Skeletal muscle tissue (tissue), 4 donors: ENCODE data around the gene ARHGAP44. TPM values are rescaled to one million over a fixed set of nuclear protein-coding genes. Genes with fewer than 3 reads are reported as not detected.

Source experiments
- H3K27ac ChIP-seq: one replicate; pipeline ENCODE4 v1.7.0; 2013; ENCODE audit warnings: mild to moderate bottlenecking, low read depth, low read length, inconsistent platforms
- H3K27me3 ChIP-seq, 3 donors: one replicate each; pipeline ENCODE4 v1.7.0; 2013; ENCODE audit warnings: low read length in 3 of 3; ENCODE audit not compliant: control insufficient read depth in 3 of 3, insufficient read depth in 3 of 3
- H3K36me3 ChIP-seq, 3 donors: one replicate each; pipeline ENCODE4 v1.7.0; 2013; ENCODE audit warnings: low read length in 3 of 3; ENCODE audit not compliant: control insufficient read depth in 3 of 3, insufficient read depth in 3 of 3
- H3K4me1 ChIP-seq, 3 donors: one replicate each; pipeline ENCODE4 v1.7.0; 2013; ENCODE audit warnings: low read length in 3 of 3, mild to moderate bottlenecking in 3 of 3; ENCODE audit not compliant: control insufficient read depth in 3 of 3, insufficient read depth in 3 of 3
- H3K4me3 ChIP-seq, 3 donors: one replicate each; pipeline ENCODE4 v1.7.0; 2013; ENCODE audit warnings: low read length in 3 of 3
- H3K9ac ChIP-seq, 3 donors: one replicate each; pipeline ENCODE4 v1.7.0; 2013; ENCODE audit warnings: low read length in 3 of 3, mild to moderate bottlenecking in 3 of 3, moderate library complexity in 2 of 3, low read depth in 1 of 3
- H3K9me3 ChIP-seq, 3 donors: one replicate each; pipeline ENCODE4 v1.7.0; 2013; ENCODE audit warnings: low read length in 3 of 3; ENCODE audit not compliant: control insufficient read depth in 3 of 3
- total RNA-seq: library from RNA; depleted of rRNA; stranded (reverse); fragments of >200 nt; gene quantifications from one replicate; pipeline ENCODE4 v1.2.3, GENCODE V29; 2014
- donor health status: Osteomylitis.

The ARHGAP44 gene
- total RNA-seq, 1 donor from 2014 or later, result 3.7 TPM

- no peak overlapping the region for H3K9ac ChIP-seq
- H3K9me3 ChIP-seq, result no peaks in the 10 kb centered on the region
- H3K27ac ChIP-seq, result no peak overlapping the region
- no peaks in the 10 kb centered on the region for H3K36me3 ChIP-seq
- no peaks in the 10 kb centered on the region for H3K27me3 ChIP-seq
- no peak overlapping the region for H3K4me3 ChIP-seq
- no peaks in the 10 kb centered on the region for H3K4me1 ChIP-seq
Observed at GRCh38 chr17:12814718-12815117, 25.4 kb downstream of the ARHGAP44 start.

- Histone ChIP-seq H3K36me3 (no peaks in the 10 kb centered on the region), H3K27me3 (no peaks in the 10 kb centered on the region), H3K9me3 (no peaks in the 10 kb centered on the region), H3K4me1 (no peaks in the 10 kb centered on the region), H3K27ac (no peak overlapping the region), H3K4me3 (no peak overlapping the region), H3K9ac (no peak overlapping the region)
Observed at GRCh38 chr17:12815642-12816141, 26.4 kb downstream of the ARHGAP44 start.

GRCh38 chr17:12821376-12821940, 32.2 kb downstream of the ARHGAP44 start:
- Histone ChIP-seq H3K4me3 (no peak overlapping the region), H3K9me3 (no peaks in the 10 kb centered on the region), H3K4me1 (peaks cover 0 to 3% (median 0%) of the 10 kb centered on the region in 3 donors), H3K27ac (no peak overlapping the region), H3K36me3 (no peaks in the 10 kb centered on the region), H3K9ac (no peak overlapping the region), H3K27me3 (no peaks in the 10 kb centered on the region)

DNA sequence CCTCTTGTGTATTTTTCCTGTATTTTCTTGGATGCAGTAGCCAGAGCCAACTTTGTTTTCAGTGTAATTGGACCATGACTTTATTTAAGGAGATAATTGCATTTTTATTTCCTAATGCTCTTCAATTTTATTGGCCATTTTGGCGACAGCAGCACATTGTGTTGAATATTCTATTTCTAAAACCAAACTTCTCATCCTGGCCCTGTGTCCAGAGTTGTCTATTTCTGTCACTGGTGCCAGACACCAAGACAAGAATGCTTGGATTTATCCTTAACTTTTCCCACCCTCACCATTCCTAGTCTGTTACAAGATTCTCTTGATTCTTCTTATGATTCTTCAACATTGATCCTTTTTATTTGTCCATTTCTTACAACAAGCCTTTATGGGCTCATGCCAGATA, 37.1 kb downstream of the ARHGAP44 start:
- Histone ChIP-seq H3K36me3 (no peaks in the 10 kb centered on the region), H3K4me3 (no peak overlapping the region), H3K27me3 (no peaks in the 10 kb centered on the region), H3K9me3 (peaks cover 0 to 4% (median 0%) of the 10 kb centered on the region in 3 donors), H3K4me1 (no peaks in the 10 kb centered on the region), H3K9ac (no peak overlapping the region), H3K27ac (no peak overlapping the region)

- peaks cover 0 to 8% (median 2%) of the 10 kb centered on the region in 3 donors for H3K9me3 ChIP-seq
- H3K4me1 ChIP-seq, result no peaks in the 10 kb centered on the region
Observed at GRCh38 chr17:12830777-12831247, 41.5 kb downstream of the ARHGAP44 start.

DNA sequence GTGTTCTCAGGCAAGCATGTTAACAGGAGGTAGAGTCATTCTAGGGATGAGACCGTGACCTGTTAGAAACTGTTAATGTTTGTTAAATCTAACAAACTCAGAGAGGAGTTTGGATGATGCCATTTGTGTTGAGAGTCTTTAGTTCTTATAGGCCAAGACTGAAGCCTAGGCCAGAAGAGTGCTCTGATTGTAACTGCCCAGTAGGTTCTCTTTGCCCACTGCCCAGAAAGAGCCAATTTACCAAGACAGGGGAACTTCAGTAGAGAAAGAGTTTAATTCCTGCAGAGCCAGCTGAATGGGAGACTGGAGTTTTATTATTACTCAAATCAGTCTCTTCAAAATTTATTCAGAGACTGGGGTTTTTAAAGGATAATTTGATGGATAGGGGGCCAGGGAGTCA, 42.5 kb downstream of the ARHGAP44 start:
- Histone ChIP-seq H3K4me1 (no peaks in the 10 kb centered on the region), H3K9me3 (peaks cover 0 to 8% (median 2%) of the 10 kb centered on the region in 3 donors), H3K4me3 (no peak overlapping the region), H3K27me3 (no peaks in the 10 kb centered on the region), H3K27ac (no peak overlapping the region), H3K36me3 (no peaks in the 10 kb centered on the region), H3K9ac (no peak overlapping the region)

More at GRCh38 chr17:12830777-12831247, 41.5 kb downstream of the ARHGAP44 start:
- Histone ChIP-seq H3K4me3 (no peak overlapping the region), H3K27me3 (no peaks in the 10 kb centered on the region), H3K36me3 (no peaks in the 10 kb centered on the region), H3K9ac (no peak overlapping the region), H3K27ac (no peak overlapping the region)

DNA sequence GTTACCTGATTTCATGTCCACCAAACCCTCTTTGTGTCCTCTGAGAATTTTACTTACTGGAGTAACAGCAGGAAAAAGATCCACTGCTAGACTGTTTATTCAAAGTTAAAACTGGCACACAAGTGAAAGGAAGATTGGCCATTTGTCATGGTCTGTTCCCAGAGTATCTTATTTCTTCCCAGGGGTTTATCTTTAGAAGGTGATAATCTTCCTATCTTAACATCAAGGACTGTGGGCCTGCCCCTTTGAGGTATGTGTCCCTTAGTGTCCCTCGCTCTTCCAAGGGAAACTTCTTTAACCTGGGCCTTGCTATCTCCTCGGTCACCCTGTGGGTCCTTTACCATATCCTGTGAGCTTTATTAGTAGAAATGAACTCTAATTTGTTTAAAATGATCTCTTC, 49.7 kb downstream of the ARHGAP44 start:
- Histone ChIP-seq H3K36me3 (no peaks in the 10 kb centered on the region), H3K9me3 (peaks cover 0 to 4% (median 0%) of the 10 kb centered on the region in 3 donors), H3K4me1 (peaks cover 0 to 3% (median 0%) of the 10 kb centered on the region in 3 donors), H3K9ac (no peak overlapping the region), H3K27me3 (no peaks in the 10 kb centered on the region), H3K27ac (no peak overlapping the region), H3K4me3 (no peak overlapping the region)

- Histone ChIP-seq H3K4me1 (peaks cover 0 to 3% (median 0%) of the 10 kb centered on the region in 3 donors), H3K27ac (no peak overlapping the region), H3K27me3 (no peaks in the 10 kb centered on the region), H3K4me3 (no peak overlapping the region), H3K9ac (no peak overlapping the region), H3K36me3 (no peaks in the 10 kb centered on the region), H3K9me3 (peaks cover 0 to 4% (median 0%) of the 10 kb centered on the region in 3 donors)
Observed at GRCh38 chr17:12842936-12843335, 53.6 kb downstream of the ARHGAP44 start.

- Histone ChIP-seq H3K9me3 (no peaks in the 10 kb centered on the region), H3K9ac (no peak overlapping the region), H3K4me1 (no peaks in the 10 kb centered on the region), H3K4me3 (no peak overlapping the region), H3K27me3 (no peaks in the 10 kb centered on the region), H3K27ac (no peak overlapping the region), H3K36me3 (no peaks in the 10 kb centered on the region)
Observed at GRCh38 chr17:12850996-12851395, 61.7 kb downstream of the ARHGAP44 start.

DNA sequence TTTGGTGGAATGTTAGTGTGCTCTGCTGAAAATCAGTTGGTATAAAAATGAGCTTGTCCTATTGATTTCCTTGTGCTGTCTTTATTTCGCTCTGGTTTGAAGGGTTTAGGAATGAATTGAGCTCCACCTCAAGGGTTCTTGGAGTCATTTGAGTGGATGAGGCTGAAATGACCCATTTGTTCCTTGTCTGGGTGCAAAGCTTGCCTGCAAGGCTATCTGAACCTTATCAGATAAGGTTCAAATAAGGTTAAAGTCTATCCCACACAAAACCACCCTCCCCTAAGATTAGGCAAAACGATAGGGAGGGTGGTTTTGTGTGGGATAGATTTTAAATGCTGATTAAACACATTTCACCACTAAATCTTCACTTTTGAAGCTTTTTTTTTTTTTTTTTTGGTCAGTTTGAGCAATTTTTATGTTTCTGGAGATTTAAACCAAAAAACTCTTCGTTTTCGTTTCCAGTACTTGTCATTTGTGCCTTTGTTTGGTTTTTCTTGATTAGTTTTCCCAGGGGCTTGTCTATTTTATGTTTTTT, 62.7 kb downstream of the ARHGAP44 start:
- no peaks in the 10 kb centered on the region for H3K9me3 ChIP-seq
- no peak overlapping the region for H3K27ac ChIP-seq
- no peak overlapping the region for H3K9ac ChIP-seq

More for the DNA sequence above, 62.7 kb downstream of the ARHGAP44 start:
- Histone ChIP-seq H3K4me1 (no peaks in the 10 kb centered on the region), H3K4me3 (no peak overlapping the region), H3K36me3 (no peaks in the 10 kb centered on the region), H3K27me3 (no peaks in the 10 kb centered on the region)
